Neural progenitor cell (in vitro differentiated cells): ENCODE measurements around the gene AFF2.

ENCODE experiments used
- EZH2 ChIP-seq: fragments of 200-600 bp; sonication (generic); IDR thresholded peaks from 2 replicates; pipeline ENCODE4 v1.6.1; 2017; ENCODE audit warnings: antibody characterized with exemption, mild to moderate bottlenecking, moderate library complexity
- EZH2phosphoT487 ChIP-seq: fragments of 200-600 bp; sonication (generic); IDR thresholded peaks from 2 replicates; pipeline ENCODE4 v1.6.1; 2017; ENCODE audit warnings: antibody characterized with exemption
- TF ChIP-seq, protein P1 (sequence below): fragments of 200-600 bp; sonication (generic); IDR thresholded peaks from 2 replicates; pipeline ENCODE4 v1.5.1; 2017; ENCODE audit warnings: antibody characterized with exemption, mild to moderate bottlenecking

DNA sequence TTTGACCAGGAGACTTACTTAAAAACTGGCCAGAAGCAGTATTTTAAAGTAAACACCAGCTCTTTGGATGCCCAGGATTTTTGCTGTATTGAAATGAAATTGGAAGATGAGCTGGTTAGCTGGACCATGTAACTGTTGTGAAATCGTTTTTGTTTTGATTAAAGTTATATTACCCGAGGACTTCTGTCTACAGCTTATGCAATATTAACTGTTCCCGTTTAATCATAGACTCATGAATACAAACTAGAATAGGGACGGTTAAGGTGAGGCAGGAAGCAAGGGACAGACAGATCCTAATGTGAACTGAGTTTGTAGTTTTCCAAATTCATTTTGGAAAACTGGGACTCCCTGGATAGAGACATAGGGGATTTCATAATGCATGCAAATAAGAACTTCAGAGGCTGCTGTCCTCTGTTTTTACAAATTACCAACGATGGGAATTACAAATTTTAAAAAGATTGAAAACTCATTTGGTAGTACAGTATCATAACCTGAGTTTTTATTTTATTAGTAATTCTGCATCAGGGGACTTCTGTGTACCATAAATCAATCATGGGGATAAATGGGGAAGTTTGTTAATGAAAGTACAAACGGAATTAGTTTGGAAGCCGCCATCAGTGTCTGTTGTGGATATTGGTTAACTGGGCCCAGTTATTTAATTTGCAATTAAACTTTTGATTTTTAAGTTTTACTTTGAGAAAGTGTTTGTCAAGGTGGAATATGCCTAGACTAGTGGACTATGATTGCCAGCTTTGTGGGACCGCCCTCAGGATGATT is 304.4 kb downstream of the AFF2 start:
- TF ChIP-seq, protein P1, sequence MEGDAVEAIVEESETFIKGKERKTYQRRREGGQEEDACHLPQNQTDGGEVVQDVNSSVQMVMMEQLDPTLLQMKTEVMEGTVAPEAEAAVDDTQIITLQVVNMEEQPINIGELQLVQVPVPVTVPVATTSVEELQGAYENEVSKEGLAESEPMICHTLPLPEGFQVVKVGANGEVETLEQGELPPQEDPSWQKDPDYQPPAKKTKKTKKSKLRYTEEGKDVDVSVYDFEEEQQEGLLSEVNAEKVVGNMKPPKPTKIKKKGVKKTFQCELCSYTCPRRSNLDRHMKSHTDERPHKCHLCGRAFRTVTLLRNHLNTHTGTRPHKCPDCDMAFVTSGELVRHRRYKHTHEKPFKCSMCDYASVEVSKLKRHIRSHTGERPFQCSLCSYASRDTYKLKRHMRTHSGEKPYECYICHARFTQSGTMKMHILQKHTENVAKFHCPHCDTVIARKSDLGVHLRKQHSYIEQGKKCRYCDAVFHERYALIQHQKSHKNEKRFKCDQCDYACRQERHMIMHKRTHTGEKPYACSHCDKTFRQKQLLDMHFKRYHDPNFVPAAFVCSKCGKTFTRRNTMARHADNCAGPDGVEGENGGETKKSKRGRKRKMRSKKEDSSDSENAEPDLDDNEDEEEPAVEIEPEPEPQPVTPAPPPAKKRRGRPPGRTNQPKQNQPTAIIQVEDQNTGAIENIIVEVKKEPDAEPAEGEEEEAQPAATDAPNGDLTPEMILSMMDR, result no peak
- TF ChIP-seq EZH2 (no peak), EZH2phosphoT487 (no peak)
